Tibial nerve (tissue), 4 donors: ENCODE data around the gene HGF. TPM values are rescaled to one million over a fixed set of nuclear protein-coding genes. Genes with fewer than 3 reads are reported as not detected.
"Not testable (repeated sequence)": the region's sequence is repeated elsewhere in the genome, so short reads cannot be mapped to it uniquely, and the experiment has no call there.

Experiments used
- DNase-seq, 2 donors: peaks; one replicate each; pipeline ENCODE4 v3.0.0-alpha.2; 2019; ENCODE audit warnings: low spot score in 2 of 2
- H3K27ac ChIP-seq, 4 donors: fragments of 200-600 bp; sonication (generic) in 3 of 4; one replicate each; pipeline ENCODE4 v1.5.1; 2017 to 2019; ENCODE audit warnings: mild to moderate bottlenecking in 1 of 4
- H3K27me3 ChIP-seq, 2 donors: fragments of 200-600 bp; sonication (generic) in 1 of 2; one replicate each; pipeline versions ENCODE4 v1.5.1 to v1.6.0; 2017 to 2019
- H3K36me3 ChIP-seq, 3 donors: fragments of 200-600 bp; sonication (generic); one replicate each; pipeline ENCODE4 v1.5.1; 2018 to 2019
- H3K4me1 ChIP-seq, 4 donors: fragments of 200-600 bp; sonication (generic) in 3 of 4; one replicate each; pipeline ENCODE4 v1.5.1; 2017 to 2019
- H3K4me3 ChIP-seq, 4 donors: fragments of 200-600 bp; sonication (generic) in 3 of 4; one replicate each; pipeline ENCODE4 v1.5.1; 2017 to 2019; ENCODE audit warnings: mild to moderate bottlenecking in 1 of 4, moderate library complexity in 1 of 4
- H3K9me3 ChIP-seq, 4 donors: fragments of 200-600 bp; sonication (generic) in 3 of 4; one replicate each; pipeline ENCODE4 v1.5.1; 2017 to 2019
- EP300 ChIP-seq, 2 donors: sonication (generic); formaldehyde crosslinking; IDR thresholded peaks; one replicate each; pipeline ENCODE4 v1.6.1; 2017; ENCODE audit warnings: antibody characterized with exemption in 2 of 2, mild to moderate bottlenecking in 1 of 2
- POLR2A ChIP-seq, 2 donors: fragments of 450-650 bp; IDR thresholded peaks; one replicate each; pipeline ENCODE4 v1.6.1; 2017; ENCODE audit warnings: antibody characterized with exemption in 2 of 2, mild to moderate bottlenecking in 2 of 2, moderate library complexity in 2 of 2
- WGBS, 2 donors: methylation state at CpG; one replicate each; pipeline ENCODE4 v1.1.5; 2018; 5-methylcytosine and 5-hydroxymethylcytosine counted together
- total RNA-seq, 4 donors: library from RNA; depleted of rRNA; stranded (reverse); fragments of >200 nt; gene quantifications; one replicate each; pipeline ENCODE4 v1.1.0, GENCODE V29; 2016
- TF ChIP-seq, protein P1 (sequence below), 5 experiments: fragments of 200-600 bp in 3 of 5; fragments of 450-650 bp in 2 of 5; sonication (generic) in 3 of 5; IDR thresholded peaks; one replicate each; pipeline ENCODE4 v1.5.1; 2016 to 2019; ENCODE audit warnings: antibody characterized with exemption in 5 of 5, mild to moderate bottlenecking in 3 of 5, moderate library complexity in 2 of 5

Gene HGF
- total RNA-seq, result 10 to 100 TPM in 1 of 4 donors, 1 to 10 TPM in 3; 3.3 to 14.9 (median 5.7) TPM

GRCh38 chr7:81769891-81770727, at the start of gene HGF:
HGF (minus strand) TSS chr7:81770047; CDS start chr7:81769971, 76 bp downstream.
- TF ChIP-seq EP300 (IDR thresholded peaks at IDR 0.05) (peak in 1 of 2 donors; percentile 5), POLR2A (IDR thresholded peaks at IDR 0.05) (no peak)
- TF ChIP-seq, protein P1, sequence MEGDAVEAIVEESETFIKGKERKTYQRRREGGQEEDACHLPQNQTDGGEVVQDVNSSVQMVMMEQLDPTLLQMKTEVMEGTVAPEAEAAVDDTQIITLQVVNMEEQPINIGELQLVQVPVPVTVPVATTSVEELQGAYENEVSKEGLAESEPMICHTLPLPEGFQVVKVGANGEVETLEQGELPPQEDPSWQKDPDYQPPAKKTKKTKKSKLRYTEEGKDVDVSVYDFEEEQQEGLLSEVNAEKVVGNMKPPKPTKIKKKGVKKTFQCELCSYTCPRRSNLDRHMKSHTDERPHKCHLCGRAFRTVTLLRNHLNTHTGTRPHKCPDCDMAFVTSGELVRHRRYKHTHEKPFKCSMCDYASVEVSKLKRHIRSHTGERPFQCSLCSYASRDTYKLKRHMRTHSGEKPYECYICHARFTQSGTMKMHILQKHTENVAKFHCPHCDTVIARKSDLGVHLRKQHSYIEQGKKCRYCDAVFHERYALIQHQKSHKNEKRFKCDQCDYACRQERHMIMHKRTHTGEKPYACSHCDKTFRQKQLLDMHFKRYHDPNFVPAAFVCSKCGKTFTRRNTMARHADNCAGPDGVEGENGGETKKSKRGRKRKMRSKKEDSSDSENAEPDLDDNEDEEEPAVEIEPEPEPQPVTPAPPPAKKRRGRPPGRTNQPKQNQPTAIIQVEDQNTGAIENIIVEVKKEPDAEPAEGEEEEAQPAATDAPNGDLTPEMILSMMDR (IDR thresholded peaks at IDR 0.05), result peak in 2 of 5 experiments; percentile 17 to 27
- H3K27ac ChIP-seq, result peak within 1 kb of the TSS; percentile 34 to 79 (median 68)
- H3K36me3 ChIP-seq, result no peaks in the 10 kb centered on the region
- peak within 1 kb of the TSS; percentile 9 to 55 (median 38) for H3K4me3 ChIP-seq
- H3K4me1 ChIP-seq, result peaks cover 0 to 22% (median 4%) of the 10 kb centered on the region in 4 donors
- WGBS, 2 donors, result 12 to 14% methylated on average over 14 to 15 of the region's 15 CpGs
- H3K27me3 ChIP-seq, result no peaks in the 10 kb centered on the region
- no peaks in the 10 kb centered on the region for H3K9me3 ChIP-seq
- DNase-seq, result peak; percentile 27 to 66

DNA sequence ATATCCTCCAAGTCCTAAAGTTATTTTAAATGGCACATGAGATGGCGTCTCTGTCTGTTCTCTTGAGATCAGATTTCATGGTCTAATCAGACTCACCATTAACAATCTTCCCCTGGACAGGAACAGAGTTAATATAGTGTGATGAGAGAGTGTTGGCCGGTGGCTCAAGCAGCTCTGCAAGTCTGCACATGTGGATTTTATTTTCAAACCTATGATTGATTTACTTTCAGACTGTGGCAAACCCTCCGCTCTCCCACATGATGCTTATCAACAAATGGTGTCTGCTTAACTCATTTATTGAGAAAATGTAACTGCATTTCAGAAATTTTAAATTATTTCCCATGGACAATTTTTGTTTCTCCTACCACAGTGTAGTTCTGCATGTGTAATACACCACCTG, 46.5 kb upstream of the HGF start:
- 52 to 67% methylated on average over 3 of the region's 3 CpGs for WGBS, 2 donors
- Histone ChIP-seq H3K36me3 (no peaks in the 10 kb centered on the region), H3K9me3 (no peaks in the 10 kb centered on the region), H3K27ac (no peak overlapping the region), H3K4me3 (no peak overlapping the region), H3K27me3 (no peaks in the 10 kb centered on the region), H3K4me1 (no peaks in the 10 kb centered on the region)
- DNase-seq, result no peak
- TF ChIP-seq, protein P1 (IDR thresholded peaks at IDR 0.05), result no peak
- TF ChIP-seq EP300 (IDR thresholded peaks at IDR 0.05) (no peak), POLR2A (IDR thresholded peaks at IDR 0.05) (no peak)

DNA sequence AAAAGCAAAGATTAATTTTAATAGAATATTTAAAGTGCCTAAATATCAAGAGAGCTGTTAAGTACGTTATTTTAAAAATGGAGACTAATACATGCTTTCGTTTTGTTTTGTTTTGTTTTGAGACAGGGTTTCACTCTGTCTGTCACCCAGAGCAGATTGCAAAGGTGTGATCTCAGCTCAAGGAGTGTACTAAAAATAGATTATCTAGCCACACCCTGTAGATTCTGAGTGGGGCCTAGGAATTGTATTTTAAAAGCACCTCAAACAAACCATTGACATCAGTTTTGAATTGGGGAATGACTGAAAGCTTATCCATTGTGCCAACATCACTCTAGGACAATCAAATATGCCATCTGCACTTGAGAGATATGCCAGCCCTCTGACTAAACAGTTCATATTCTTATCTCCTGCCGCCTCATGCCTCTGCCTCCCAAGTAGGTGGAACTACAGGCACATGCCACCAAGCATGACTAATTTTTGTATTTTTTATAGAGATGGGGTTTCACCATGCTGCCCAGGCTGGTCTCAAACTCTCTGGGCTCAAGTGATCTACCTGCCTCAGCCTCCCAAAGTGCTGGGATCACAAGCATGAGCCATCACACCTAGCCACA, 43.1 kb upstream of the HGF start:
- H3K4me1 ChIP-seq, H3K9me3 ChIP-seq, H3K36me3 ChIP-seq, H3K27ac ChIP-seq, H3K27me3 ChIP-seq, DNase-seq, H3K4me3 ChIP-seq: not testable (repeated sequence)
- WGBS, 2 donors, result 89 to 91% methylated on average over 3 of the region's 3 CpGs

DNA sequence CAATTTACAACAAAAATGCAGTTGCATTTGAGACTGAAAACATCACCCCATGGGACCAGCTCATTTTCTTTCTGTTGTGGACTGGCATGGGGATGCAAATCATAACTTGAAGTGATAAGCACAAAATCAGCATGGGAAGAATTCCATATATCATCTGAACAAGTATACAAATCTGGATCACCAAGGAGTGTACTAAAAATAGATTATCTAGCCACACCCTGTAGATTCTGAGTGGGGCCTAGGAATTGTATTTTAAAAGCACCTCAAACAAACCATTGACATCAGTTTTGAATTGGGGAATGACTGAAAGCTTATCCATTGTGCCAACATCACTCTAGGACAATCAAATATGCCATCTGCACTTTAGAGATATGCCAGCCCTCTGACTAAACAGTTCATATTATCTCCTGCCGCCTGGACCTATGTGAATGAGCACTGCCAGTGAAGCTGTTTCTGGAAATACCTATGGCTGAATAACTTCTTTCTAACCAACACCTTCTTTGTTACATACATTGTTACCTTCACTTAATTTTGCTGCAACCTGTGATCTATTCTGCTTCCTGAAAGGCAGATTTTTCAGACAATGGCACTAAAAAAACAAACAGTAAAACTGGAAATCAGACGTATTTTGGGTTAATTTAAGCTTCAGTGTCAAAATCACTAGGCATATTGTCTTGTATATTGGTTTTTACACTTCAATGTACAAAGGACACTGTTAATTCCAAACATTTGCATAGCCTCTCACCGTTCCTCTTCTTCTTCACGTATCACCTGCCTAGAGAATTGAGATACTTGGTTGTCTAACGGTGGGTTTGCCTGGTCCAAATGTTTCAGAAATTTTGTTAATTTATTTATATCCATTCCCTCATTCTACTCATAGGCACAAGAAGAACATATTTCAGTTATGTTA, 42.4 kb upstream of the HGF start:
- H3K4me1 ChIP-seq, result no peaks in the 10 kb centered on the region
- H3K36me3 ChIP-seq, result no peaks in the 10 kb centered on the region
- H3K27ac ChIP-seq, result no peak overlapping the region
- DNase-seq, result no peak
- no peaks in the 10 kb centered on the region for H3K27me3 ChIP-seq
- WGBS, 2 donors, result 86 to 88% methylated on average over 5 of the region's 5 CpGs
- H3K4me3 ChIP-seq, result no peak overlapping the region
- no peak for TF ChIP-seq EP300 (IDR thresholded peaks at IDR 0.05)
- TF ChIP-seq, protein P1 (IDR thresholded peaks at IDR 0.05), result no peak
- TF ChIP-seq POLR2A (IDR thresholded peaks at IDR 0.05), result no peak
- H3K9me3 ChIP-seq, result no peaks in the 10 kb centered on the region

- TF ChIP-seq EP300 (IDR thresholded peaks at IDR 0.05), result peak; percentile 31 to 60
- TF ChIP-seq POLR2A (IDR thresholded peaks at IDR 0.05), result no peak
- WGBS, 2 donors, result 68% methylated on average over 6 of the region's 6 CpGs
- no peak overlapping the region for H3K4me3 ChIP-seq
- no peaks in the 10 kb centered on the region for H3K36me3 ChIP-seq
- peak overlapping the region in 2 of 4 donors; percentile 37 to 64 for H3K27ac ChIP-seq
- no peaks in the 10 kb centered on the region for H3K4me1 ChIP-seq
- peak in 1 of 2 donors; percentile 23 for DNase-seq
- H3K27me3 ChIP-seq, result no peaks in the 10 kb centered on the region
- no peaks in the 10 kb centered on the region for H3K9me3 ChIP-seq
Observed at GRCh38 chr7:81810476-81811155, 40.8 kb upstream of the HGF start.

DNA sequence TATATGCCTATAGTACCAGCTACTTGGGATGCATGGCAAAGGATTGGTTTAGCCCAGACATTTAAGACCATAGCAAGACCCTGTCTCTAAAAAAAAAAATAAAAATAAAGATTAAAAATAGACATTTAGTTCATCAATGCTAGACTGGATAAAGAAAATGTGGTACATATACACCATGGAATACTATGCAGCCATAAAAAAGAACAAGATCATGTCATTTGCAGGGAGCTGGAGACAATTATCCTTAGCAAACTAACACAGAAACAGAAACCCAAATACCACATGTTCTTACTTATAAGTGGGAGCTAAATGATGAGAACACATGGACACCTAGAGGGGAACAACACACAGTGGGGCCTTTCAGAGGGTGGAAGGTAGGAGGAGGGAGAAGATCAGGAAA, 38.5 kb upstream of the HGF start:
- not testable (repeated sequence) for H3K27me3 ChIP-seq, H3K4me1 ChIP-seq, H3K36me3 ChIP-seq, H3K4me3 ChIP-seq, H3K9me3 ChIP-seq, DNase-seq, H3K27ac ChIP-seq
